Osteocyte (in vitro differentiated cells): Measurements from ENCODE around the gene NCOA3. TPM values are rescaled to one million over a fixed set of nuclear protein-coding genes. Genes with fewer than 3 reads are reported as not detected.
"Not testable (repeated sequence)": the region's sequence is repeated elsewhere in the genome, so short reads cannot be mapped to it uniquely, and the experiment has no call there.

ENCODE experiments used
- DNase-seq: peaks from one replicate; pipeline ENCODE4 v3.0.0; 2021; ENCODE audit warnings: mixed read lengths; ENCODE audit not compliant: unreplicated experiment; ENCODE audit errors: extremely low spot score
- H3K27ac Mint-ChIP-seq: one replicate; pipeline ENCODE4 v1.8.0; 2021; ENCODE audit warnings: mild to moderate bottlenecking, mixed read lengths; ENCODE audit not compliant: unreplicated experiment
- H3K27me3 Mint-ChIP-seq: one replicate; pipeline ENCODE4 v1.8.0; 2021; ENCODE audit warnings: mixed read lengths; ENCODE audit not compliant: unreplicated experiment
- H3K36me3 Mint-ChIP-seq: one replicate; pipeline ENCODE4 v1.8.0; 2021; ENCODE audit warnings: mixed read lengths; ENCODE audit not compliant: unreplicated experiment
- H3K4me1 Mint-ChIP-seq: one replicate; pipeline ENCODE4 v1.8.0; 2021; ENCODE audit warnings: mixed read lengths; ENCODE audit not compliant: unreplicated experiment
- H3K4me3 Mint-ChIP-seq: one replicate; pipeline ENCODE4 v1.8.0; 2021; ENCODE audit warnings: mild to moderate bottlenecking, moderate library complexity, mixed read lengths; ENCODE audit not compliant: unreplicated experiment
- H3K9me3 Mint-ChIP-seq: one replicate; pipeline ENCODE4 v1.8.0; 2021; ENCODE audit warnings: mixed read lengths; ENCODE audit not compliant: unreplicated experiment
- CTCF ChIP-seq: fragments of 200-600 bp; sonication (generic); IDR thresholded peaks from 2 replicates; pipeline ENCODE4 v1.5.0; 2021; ENCODE audit warnings: antibody characterized with exemption, mild to moderate bottlenecking, moderate library complexity
- total RNA-seq: library from RNA; stranded (reverse); gene quantifications from 2 replicates; pipeline ENCODE4 v1.2.1, GENCODE V29; 2021

NCOA3 gene
- total RNA-seq, 1 donor from 2014 or later, result 75.9 TPM

DNA sequence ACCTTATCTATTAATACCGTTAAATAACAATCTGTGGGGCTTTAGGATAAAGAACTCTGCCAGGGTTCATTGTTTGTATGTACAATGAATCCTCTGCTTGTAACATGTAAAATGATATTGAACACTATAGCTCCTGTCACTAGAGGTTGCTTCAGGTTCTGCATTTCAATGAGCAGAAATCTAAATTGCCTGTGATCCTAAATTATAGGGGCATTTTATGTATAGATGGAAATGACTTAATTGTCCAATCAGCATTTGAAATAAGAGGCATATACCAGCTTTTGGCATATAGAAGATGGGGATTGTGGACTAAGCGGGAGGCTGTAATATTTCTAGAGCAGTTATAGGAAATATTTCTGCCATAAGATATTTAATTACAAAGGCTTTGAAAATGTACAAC lies 2.0 kb downstream of the NCOA3 start:
- peaks cover 52% of the 10 kb centered on the region for H3K4me1 Mint-ChIP-seq

DNA sequence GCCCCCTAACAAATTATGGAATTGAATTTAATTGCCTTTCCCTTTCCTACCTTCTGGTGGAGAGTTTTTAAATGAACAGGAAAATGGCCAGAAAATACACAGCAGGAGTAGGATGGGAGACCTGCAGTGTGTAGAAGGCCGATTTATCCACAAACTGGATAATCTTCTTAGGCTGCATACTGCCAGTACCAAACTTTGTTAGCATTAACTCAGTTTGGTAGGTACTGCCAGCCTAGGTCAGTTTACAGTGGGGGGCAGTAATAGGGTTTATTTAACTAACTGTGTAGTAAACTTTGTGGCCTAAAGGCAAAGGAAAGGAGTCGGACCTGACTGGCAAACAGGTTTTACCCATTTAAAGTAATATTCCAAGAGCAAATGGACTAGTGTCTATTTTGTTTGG lies 4.6 kb downstream of the NCOA3 start:
- Mint-ChIP-seq H3K9me3 (no peaks in the 10 kb centered on the region), H3K27me3 (no peaks in the 10 kb centered on the region), H3K36me3 (peaks cover 2% of the 10 kb centered on the region), H3K4me1 (peaks cover 50% of the 10 kb centered on the region), H3K4me3 (no peak overlapping the region), H3K27ac (no peak overlapping the region)
- no peak for TF ChIP-seq CTCF
- DNase-seq, result no peak

More for the DNA sequence above, 2.0 kb downstream of the NCOA3 start:
- no peak for TF ChIP-seq CTCF
- no peaks in the 10 kb centered on the region for H3K36me3 Mint-ChIP-seq
- H3K4me3 Mint-ChIP-seq, result peak overlapping the region; percentile 99
- H3K27me3 Mint-ChIP-seq, result no peaks in the 10 kb centered on the region
- H3K9me3 Mint-ChIP-seq, result no peaks in the 10 kb centered on the region
- peak overlapping the region; percentile 90 for H3K27ac Mint-ChIP-seq
- no peak for DNase-seq

DNA sequence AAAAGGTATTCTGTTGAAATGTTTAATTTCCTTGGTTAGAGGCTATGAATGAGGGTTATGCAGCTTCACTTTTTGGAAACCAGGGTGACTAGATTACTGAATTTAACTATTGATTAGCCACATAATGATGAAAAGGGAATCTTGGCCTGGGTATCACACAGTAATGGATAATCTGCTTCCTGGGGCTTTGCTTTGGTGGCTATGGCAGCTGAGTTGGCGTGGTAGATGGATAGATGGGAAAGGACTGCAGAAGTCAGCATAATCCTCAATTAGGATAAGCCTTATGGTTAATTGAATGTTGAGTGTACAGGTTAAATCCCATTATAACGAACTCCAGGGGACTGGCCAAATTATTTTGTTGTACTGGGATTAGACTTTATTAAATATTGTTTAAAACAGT lies 5.2 kb downstream of the NCOA3 start:
- Mint-ChIP-seq H3K9me3 (no peaks in the 10 kb centered on the region), H3K4me1 (peaks cover 47% of the 10 kb centered on the region), H3K27me3 (no peaks in the 10 kb centered on the region), H3K36me3 (peaks cover 2% of the 10 kb centered on the region), H3K27ac (no peak overlapping the region), H3K4me3 (no peak overlapping the region)
- TF ChIP-seq CTCF, result no peak
- DNase-seq, result no peak

DNA sequence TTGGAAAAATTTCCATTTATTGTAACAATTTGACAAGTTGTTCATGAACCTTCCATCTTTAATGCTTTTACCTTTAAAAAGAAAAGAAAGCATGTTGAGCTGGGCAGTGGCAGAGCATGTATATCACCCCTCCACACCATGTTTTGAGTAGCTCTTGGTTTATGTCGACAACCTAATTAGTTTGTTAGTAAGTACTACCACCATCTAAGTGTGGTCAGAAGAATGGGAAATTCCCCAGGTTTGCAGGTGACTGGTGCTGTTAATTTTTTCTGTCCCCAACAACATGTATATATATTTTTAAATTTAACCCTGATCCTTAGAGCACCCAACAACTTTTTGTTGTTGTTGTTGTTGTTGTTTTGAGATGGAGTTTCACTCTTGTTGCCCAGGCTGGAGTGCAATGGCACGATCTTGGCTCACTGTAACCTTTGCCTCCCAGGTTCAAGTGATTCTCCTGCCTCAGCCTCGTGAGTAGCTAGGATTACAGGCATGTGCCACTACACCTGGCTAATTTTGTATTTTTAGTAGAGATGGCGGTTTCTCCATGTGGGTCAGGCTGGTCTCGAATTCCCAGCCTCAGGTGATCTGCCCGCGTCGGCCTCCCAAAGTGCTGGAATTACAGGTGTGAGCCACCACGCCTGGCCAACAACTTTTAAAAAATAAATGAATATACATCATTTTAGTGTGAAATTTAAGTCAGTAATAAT lies 5.7 kb downstream of the NCOA3 start:
- H3K4me1 Mint-ChIP-seq, result peaks cover 47% of the 10 kb centered on the region

GRCh38 chr20:47508278-47508677 lies 6.6 kb downstream of the NCOA3 start:
- H3K27me3 Mint-ChIP-seq, result no peaks in the 10 kb centered on the region
- H3K4me1 Mint-ChIP-seq, result peaks cover 52% of the 10 kb centered on the region
- TF ChIP-seq CTCF, result no peak
- no peak overlapping the region for H3K4me3 Mint-ChIP-seq
- no peak for DNase-seq
- peaks cover 2% of the 10 kb centered on the region for H3K36me3 Mint-ChIP-seq
- no peaks in the 10 kb centered on the region for H3K9me3 Mint-ChIP-seq
- no peak overlapping the region for H3K27ac Mint-ChIP-seq

More for the DNA sequence above, 5.7 kb downstream of the NCOA3 start:
- not testable (repeated sequence) for DNase-seq, H3K36me3 Mint-ChIP-seq, H3K27ac Mint-ChIP-seq, H3K27me3 Mint-ChIP-seq, H3K4me3 Mint-ChIP-seq, H3K9me3 Mint-ChIP-seq
